HL-60 (cell line): ENCODE measurements around the gene CLDN6.

Source experiments
- CTCF ChIP-seq: IDR thresholded peaks from one replicate; pipeline ENCODE4 v1.5.1; 2011; ENCODE audit warnings: low read length, control low read depth, inconsistent platforms; ENCODE audit not compliant: insufficient read depth
- GABPA ChIP-seq: IDR thresholded peaks from 2 replicates; pipeline ENCODE4 v1.6.1; 2012; ENCODE audit warnings: low read depth
- POLR2AphosphoS5 ChIP-seq: IDR thresholded peaks from 2 replicates; pipeline ENCODE4 v1.6.1; 2012; ENCODE audit warnings: low read depth

- no peak for TF ChIP-seq CTCF
- no peak for TF ChIP-seq GABPA
- TF ChIP-seq POLR2AphosphoS5, result no peak
These were observed 20.9 kb upstream of the CLDN6 start for GRCh38 chr16:3038896-3039295.
